GM13976 (cell line): ENCODE results near the gene ITGBL1.

Experiments
- DNase-seq: peaks from one replicate; pipeline ENCODE4 v3.0.0; 2012; ENCODE audit warnings: low spot score
- CTCF ChIP-seq: IDR thresholded peaks from 2 replicates; pipeline ENCODE4 v1.5.1; 2012; ENCODE audit warnings: borderline replicate concordance, mild to moderate bottlenecking; ENCODE audit not compliant: insufficient read depth; ENCODE audit errors: extremely low read depth, missing control alignments, control extremely low read depth
- in situ Hi-C: fragments of 300-500 bp; cut with MboI; formaldehyde crosslinking; loops from one replicate; pipeline ENCODE4 v1.12.0; 2022; ENCODE audit warnings: low sequenced_read_pairs, mixed read lengths, inconsistent platforms; ENCODE audit not compliant: unreplicated experiment

The ITGBL1 gene

GRCh38 chr13:101711307-101712025 lies 259.0 kb downstream of the ITGBL1 start:
- DNase-seq = no peak
- TF ChIP-seq CTCF = no peak
- in situ Hi-C loops = no loop called here

GRCh38 chr13:101712026-101712348 lies 259.5 kb downstream of the ITGBL1 start:
- TF ChIP-seq CTCF = no peak
- in situ Hi-C loops = no loop called here
- no peak for DNase-seq

- in situ Hi-C loops = no loop called here
- no peak for DNase-seq
- TF ChIP-seq CTCF = no peak
Measured at GRCh38 chr13:101714195-101714594, 261.7 kb downstream of the ITGBL1 start.

GRCh38 chr13:101717353-101717752 lies 264.9 kb downstream of the ITGBL1 start:
- no peak for TF ChIP-seq CTCF
- DNase-seq = no peak
- in situ Hi-C loops = no loop called here

GRCh38 chr13:101718496-101718895 lies 266.0 kb downstream of the ITGBL1 start:
- DNase-seq = no peak
- in situ Hi-C loops = no loop called here
- TF ChIP-seq CTCF = no peak

GRCh38 chr13:101726681-101727080 lies 274.2 kb downstream of the ITGBL1 start:
- no peak for TF ChIP-seq CTCF
- in situ Hi-C loops = no loop called here

GRCh38 chr13:101727118-101727517 lies 274.6 kb downstream of the ITGBL1 start:
- TF ChIP-seq CTCF = no peak
- DNase-seq = no peak
- in situ Hi-C loops = no loop called here

More at GRCh38 chr13:101726681-101727080, 274.2 kb downstream of the ITGBL1 start:
- DNase-seq = no peak
